GM13976 (cell line): ENCODE measurements around the gene DMPK.

Source experiments
- DNase-seq: peaks from one replicate; pipeline ENCODE4 v3.0.0; 2012; ENCODE audit warnings: low spot score
- in situ Hi-C: fragments of 300-500 bp; cut with MboI; formaldehyde crosslinking; loops from one replicate; pipeline ENCODE4 v1.12.0; 2022; ENCODE audit warnings: low sequenced_read_pairs, mixed read lengths, inconsistent platforms; ENCODE audit not compliant: unreplicated experiment
- TF ChIP-seq, protein P1 (sequence below): IDR thresholded peaks from 2 replicates; pipeline ENCODE4 v1.5.1; 2012; ENCODE audit warnings: borderline replicate concordance, mild to moderate bottlenecking; ENCODE audit not compliant: insufficient read depth; ENCODE audit errors: extremely low read depth, missing control alignments, control extremely low read depth

DMPK gene

DNA sequence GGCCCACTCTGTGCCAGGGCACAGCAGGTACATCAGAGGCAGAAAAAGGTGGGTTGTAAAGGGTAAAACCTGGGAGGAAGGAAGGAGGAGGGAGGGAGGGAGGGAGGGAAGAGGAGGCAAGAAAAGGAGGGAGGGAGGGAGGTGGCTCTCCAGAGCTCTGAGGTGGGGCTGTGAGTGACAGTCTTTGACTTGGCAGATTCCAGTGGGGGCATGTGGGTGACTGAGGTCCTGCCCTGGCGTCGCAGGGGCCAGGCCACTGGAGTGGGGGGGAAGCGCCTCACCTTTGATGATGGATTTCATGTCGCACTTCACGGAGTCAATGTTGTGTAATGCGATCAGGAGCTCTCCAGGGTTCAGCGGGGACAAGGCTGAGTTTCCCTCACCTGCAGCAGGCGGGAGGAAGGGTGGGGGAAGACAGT is 38.8 kb upstream of the DMPK start:
- TF ChIP-seq, protein P1, sequence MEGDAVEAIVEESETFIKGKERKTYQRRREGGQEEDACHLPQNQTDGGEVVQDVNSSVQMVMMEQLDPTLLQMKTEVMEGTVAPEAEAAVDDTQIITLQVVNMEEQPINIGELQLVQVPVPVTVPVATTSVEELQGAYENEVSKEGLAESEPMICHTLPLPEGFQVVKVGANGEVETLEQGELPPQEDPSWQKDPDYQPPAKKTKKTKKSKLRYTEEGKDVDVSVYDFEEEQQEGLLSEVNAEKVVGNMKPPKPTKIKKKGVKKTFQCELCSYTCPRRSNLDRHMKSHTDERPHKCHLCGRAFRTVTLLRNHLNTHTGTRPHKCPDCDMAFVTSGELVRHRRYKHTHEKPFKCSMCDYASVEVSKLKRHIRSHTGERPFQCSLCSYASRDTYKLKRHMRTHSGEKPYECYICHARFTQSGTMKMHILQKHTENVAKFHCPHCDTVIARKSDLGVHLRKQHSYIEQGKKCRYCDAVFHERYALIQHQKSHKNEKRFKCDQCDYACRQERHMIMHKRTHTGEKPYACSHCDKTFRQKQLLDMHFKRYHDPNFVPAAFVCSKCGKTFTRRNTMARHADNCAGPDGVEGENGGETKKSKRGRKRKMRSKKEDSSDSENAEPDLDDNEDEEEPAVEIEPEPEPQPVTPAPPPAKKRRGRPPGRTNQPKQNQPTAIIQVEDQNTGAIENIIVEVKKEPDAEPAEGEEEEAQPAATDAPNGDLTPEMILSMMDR = no peak
- no peak for DNase-seq
- in situ Hi-C loops = no loop called here

DNA sequence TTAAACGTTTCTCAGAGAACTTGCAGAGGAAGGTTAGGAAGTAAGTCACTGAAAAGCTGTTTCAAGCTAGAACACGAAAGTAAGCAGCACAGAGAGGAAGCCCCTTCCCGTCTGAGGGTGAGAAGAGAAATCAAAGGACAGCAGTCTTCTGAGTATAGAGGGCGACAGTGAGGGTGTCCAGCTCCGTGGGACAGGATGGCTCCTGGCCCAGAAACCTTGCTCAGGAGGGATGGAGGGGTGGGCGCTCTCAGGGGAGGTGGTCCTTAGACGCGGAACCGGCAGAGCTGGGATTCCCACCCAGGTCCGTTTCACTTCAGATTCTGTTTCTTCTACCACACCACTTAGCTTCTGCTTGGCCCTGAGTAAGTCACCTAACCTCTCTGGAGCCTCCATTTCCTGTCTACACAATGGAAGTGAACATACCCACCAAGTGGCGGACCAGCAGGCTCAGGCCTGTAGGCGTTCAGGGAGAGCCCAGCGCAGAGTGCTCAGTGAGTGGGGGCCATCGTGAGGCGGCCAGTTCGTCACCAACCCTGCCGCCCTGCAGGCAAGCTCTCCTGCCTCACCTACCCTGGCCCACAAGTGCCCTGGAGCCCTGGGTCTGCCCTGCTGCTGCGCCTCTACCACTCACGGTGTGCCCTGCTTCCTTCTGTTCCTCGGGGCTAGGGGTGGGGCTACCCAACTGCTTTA is 38.3 kb upstream of the DMPK start:
- TF ChIP-seq, protein P1 = no peak
- in situ Hi-C loops = no loop called here
- no peak for DNase-seq

DNA sequence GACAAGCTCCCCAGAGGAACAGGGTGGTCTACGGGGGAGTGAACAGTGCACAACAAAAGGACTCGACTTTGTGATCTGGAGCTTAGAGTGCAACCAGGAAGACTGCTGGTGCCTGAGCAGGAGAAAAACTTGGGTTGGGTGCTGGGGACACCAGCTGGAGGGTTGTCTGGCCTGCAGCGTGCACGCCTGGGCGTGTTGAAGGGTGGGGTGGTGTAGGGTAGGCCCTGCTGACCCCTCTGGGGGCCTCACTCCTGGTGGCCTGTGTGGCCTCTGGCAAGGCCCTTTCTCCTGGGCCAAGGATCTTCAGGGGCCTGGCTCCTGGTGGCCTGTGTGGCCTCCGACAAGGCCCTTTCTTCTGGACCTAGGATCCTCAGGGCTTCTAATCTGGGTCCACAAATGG is 37.5 kb upstream of the DMPK start:
- in situ Hi-C loops = no loop called here
- TF ChIP-seq, protein P1 = no peak
- DNase-seq = no peak

DNA sequence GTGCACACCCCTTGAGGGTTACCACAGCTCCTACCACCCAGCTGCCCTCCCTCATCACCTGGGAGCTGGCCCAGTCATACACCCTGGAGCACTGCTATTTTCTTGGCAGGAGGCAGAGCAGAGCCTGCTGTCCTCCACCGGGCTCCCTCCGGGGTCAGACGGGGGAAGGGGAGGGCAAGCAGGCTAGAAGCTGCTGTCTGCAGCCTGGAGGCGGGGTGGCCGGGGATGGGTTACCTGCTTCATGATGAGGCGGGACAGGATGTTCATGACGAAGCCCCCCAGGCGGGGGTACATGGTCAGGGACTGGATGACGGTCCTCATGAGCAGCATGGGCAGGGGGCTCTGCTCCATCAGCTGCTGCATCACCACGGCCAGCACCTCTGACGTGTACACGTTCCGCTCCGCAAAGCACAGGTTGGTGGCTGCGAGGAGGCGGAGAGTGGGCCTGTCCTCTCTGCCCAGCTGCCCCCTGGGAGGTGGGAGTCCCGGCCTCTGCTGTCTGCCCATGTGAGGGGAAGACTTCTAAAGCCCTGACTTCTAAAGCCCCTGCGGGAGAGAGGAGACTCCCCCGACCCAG is 35.5 kb upstream of the DMPK start:
- TF ChIP-seq, protein P1 = no peak
- no peak for DNase-seq
- in situ Hi-C loops = no loop called here

DNA sequence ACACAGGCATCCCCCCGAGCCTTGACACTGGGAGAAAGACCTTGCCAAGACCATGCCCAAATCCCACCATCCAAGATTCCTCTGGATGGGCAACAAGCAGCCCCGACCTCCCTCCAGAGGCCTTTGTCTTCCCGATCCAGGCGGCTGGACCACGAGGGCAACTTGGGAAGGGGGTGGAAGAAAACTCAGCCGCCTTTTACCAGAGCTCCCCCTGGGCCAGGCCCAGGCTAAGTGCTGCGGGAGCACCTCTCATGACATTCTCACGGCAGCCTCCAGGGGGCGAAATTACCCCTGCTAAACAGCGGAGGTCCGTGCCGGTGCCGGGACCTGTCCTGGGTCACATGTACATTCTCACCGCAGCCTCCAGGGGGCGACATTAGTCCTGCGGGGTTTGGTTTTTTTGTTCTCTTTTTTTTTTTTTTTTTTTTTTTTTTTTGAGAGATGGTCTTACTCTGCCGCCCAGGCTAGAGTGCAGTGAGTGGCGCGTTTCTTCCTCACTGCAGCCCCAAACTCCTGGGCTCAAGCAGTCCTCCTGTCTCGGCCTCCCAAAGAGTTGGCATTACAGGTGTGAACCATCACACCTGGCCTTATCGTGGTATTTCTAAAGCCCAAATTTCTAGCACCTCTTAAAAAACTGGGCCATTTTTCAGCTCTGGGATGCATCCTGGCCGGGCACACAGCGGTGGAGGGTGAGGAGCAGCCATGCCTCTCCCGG is 34.9 kb upstream of the DMPK start:
- in situ Hi-C loops = no loop called here
- TF ChIP-seq, protein P1 = peak; percentile 97
- peak; percentile 99 for DNase-seq

DNA sequence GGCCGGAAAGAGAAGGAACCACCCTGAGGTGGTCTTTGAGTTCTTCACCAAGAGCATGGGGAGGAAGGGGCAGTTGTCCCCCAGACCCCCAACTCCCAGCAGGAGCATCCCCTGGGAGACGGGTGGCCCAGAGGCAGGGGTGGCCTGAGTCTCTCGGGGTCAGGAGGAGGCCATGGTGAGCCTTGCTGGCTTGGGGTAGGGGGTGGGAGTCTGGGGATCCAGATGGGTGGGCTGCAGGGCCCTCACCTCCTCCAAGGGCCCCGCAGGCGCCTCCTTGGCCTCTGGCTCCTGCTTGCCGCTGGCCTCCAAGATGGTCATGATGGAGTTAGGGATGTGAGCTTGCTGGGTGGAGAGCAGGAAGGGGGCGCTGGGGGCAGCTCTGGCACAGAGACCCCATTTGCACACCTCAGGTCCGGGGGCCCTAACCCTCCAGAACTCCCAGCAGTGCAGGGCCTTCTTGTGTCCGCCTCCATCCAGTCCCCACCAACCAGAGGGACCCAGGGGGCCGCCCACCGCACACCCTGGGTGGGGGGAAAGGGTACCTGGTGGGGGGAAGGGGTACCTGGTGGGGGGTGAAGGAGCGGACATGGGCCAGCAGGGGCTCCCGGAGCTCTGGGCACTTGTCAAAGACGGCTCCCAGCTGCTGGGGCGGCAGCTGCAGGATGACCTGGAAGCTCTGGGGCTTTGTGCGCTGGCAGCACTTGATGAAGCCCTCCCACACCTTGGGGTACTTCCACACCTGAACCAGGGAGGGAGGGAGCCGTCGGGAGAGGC is 34.1 kb upstream of the DMPK start:
- TF ChIP-seq, protein P1 = no peak
- in situ Hi-C loops = no loop called here
- no peak for DNase-seq
